HG03064 (cell line): ENCODE data around the gene NPR3.

ENCODE experiments used
- ATAC-seq: cut with Tn5 transposase; IDR thresholded peaks from one replicate; pipeline ENCODE4 v1.9.1; 2021; ENCODE audit warnings: low read depth; ENCODE audit not compliant: unreplicated experiment

The NPR3 gene

GRCh38 chr5:32711681-32712480, 760 bp downstream of the NPR3 start:
- ATAC-seq = no peak

GRCh38 chr5:32712481-32713360, 1.6 kb downstream of the NPR3 start:
- no peak for ATAC-seq

GRCh38 chr5:32713361-32713769, 2.2 kb downstream of the NPR3 start:
- no peak for ATAC-seq

GRCh38 chr5:32713770-32714381, 2.8 kb downstream of the NPR3 start:
- ATAC-seq = no peak

GRCh38 chr5:32714836-32715235, 3.7 kb downstream of the NPR3 start:
- ATAC-seq = no peak

- no peak for ATAC-seq
Observed at GRCh38 chr5:32720300-32720699, 9.2 kb downstream of the NPR3 start.

- no peak for ATAC-seq
Observed at GRCh38 chr5:32721626-32722025, 10.5 kb downstream of the NPR3 start.

GRCh38 chr5:32722957-32723356, 11.8 kb downstream of the NPR3 start:
- no peak for ATAC-seq

- no peak for ATAC-seq
Observed at GRCh38 chr5:32724526-32724925, 13.4 kb downstream of the NPR3 start.

- no peak for ATAC-seq
Observed at GRCh38 chr5:32726086-32726557, 15.0 kb downstream of the NPR3 start.

- ATAC-seq = no peak
Observed at GRCh38 chr5:32729651-32730050, 18.5 kb downstream of the NPR3 start.

- no peak for ATAC-seq
Observed at GRCh38 chr5:32733590-32734340, 22.6 kb downstream of the NPR3 start.

- ATAC-seq = no peak
Observed at GRCh38 chr5:32734827-32735378, 23.8 kb downstream of the NPR3 start.

- no peak for ATAC-seq
Observed at GRCh38 chr5:32735512-32735911, 24.4 kb downstream of the NPR3 start.

GRCh38 chr5:32736842-32737241, 25.7 kb downstream of the NPR3 start:
- no peak for ATAC-seq

GRCh38 chr5:32740651-32741050, 29.5 kb downstream of the NPR3 start:
- no peak for ATAC-seq

- ATAC-seq = no peak
Observed at GRCh38 chr5:32745317-32745716, 34.2 kb downstream of the NPR3 start.

GRCh38 chr5:32752411-32752810, 41.3 kb downstream of the NPR3 start:
- no peak for ATAC-seq

GRCh38 chr5:32753051-32753450, 41.9 kb downstream of the NPR3 start:
- no peak for ATAC-seq

- no peak for ATAC-seq
Observed at GRCh38 chr5:32753765-32754164, 42.6 kb downstream of the NPR3 start.
